ENCODE measurements around the gene BCL2L15. TPM values are rescaled to one million over a fixed set of nuclear protein-coding genes. Genes with fewer than 3 reads are reported as not detected.
"Not testable (repeated sequence)": the region's sequence is repeated elsewhere in the genome, so short reads cannot be mapped to it uniquely, and the experiment has no call there.

Gene BCL2L15
- total RNA-seq, 4 donors from 2014 or later: 0.17 to 86.4 (median 1.4) TPM; not detected in 1

GRCh38 chr1:113856401-113856790 is 31.0 kb downstream of the BCL2L15 start:
- no peak for DNase-seq (ENCODE audit: low spot score in 2 of 2)
- intact Hi-C loops (cut with DNase I; ENCODE audit: low total_unique reads): no loop called here
- H3K4me3 ChIP-seq (ENCODE audit: low read depth, poor library complexity, severe bottlenecking): no peak overlapping the region
- no peak for TF ChIP-seq POLR2A (IDR thresholded peaks at IDR 0.05)
- TF ChIP-seq, protein P1, sequence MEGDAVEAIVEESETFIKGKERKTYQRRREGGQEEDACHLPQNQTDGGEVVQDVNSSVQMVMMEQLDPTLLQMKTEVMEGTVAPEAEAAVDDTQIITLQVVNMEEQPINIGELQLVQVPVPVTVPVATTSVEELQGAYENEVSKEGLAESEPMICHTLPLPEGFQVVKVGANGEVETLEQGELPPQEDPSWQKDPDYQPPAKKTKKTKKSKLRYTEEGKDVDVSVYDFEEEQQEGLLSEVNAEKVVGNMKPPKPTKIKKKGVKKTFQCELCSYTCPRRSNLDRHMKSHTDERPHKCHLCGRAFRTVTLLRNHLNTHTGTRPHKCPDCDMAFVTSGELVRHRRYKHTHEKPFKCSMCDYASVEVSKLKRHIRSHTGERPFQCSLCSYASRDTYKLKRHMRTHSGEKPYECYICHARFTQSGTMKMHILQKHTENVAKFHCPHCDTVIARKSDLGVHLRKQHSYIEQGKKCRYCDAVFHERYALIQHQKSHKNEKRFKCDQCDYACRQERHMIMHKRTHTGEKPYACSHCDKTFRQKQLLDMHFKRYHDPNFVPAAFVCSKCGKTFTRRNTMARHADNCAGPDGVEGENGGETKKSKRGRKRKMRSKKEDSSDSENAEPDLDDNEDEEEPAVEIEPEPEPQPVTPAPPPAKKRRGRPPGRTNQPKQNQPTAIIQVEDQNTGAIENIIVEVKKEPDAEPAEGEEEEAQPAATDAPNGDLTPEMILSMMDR (IDR thresholded peaks at IDR 0.05): no peak
- 82 to 87% methylated on average over 2 of the region's 2 CpGs for WGBS, 2 donors

- no peak for DNase-seq (ENCODE audit: low spot score in 2 of 2)
- intact Hi-C loops (cut with DNase I; ENCODE audit: low total_unique reads): no loop called here
- H3K4me3 ChIP-seq (ENCODE audit: low read depth, poor library complexity, severe bottlenecking): no peak overlapping the region
- WGBS, 2 donors: 75 to 78% methylated on average over 4 of the region's 4 CpGs
- no peak for TF ChIP-seq POLR2A (IDR thresholded peaks at IDR 0.05)
- TF ChIP-seq, protein P1 (IDR thresholded peaks at IDR 0.05): no peak
These were observed 31.6 kb downstream of the BCL2L15 start for GRCh38 chr1:113855630-113856400.

- WGBS, 2 donors: 85 to 100% methylated on average over 1 of the region's 1 CpG
- no peak overlapping the region for H3K4me3 ChIP-seq (ENCODE audit: low read depth, poor library complexity, severe bottlenecking)
- TF ChIP-seq POLR2A (IDR thresholded peaks at IDR 0.05): no peak
- TF ChIP-seq, protein P1 (IDR thresholded peaks at IDR 0.05): no peak
- intact Hi-C loops (cut with DNase I; ENCODE audit: low total_unique reads): no loop called here
- no peak for DNase-seq (ENCODE audit: low spot score in 2 of 2)
These were observed 33.1 kb downstream of the BCL2L15 start for GRCh38 chr1:113854234-113854633.

DNA sequence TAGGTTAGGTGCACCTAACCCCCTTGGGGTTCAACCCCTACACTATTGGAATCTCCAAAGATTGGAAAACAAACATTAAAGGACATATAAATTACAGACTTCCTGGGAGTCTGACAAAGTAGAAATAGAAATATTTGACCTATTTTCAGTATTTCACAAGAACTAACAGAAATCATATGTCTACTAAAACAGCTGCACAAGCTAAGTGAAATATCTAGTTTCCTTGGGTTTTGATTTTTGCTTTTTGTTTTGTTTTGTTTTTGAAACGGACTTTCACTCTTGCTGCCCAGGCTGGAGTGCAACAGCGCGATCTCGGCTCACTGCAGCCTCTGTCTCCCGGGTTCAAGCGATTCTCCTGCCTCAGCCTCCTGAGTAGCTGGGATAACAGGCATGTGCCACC is 34.7 kb downstream of the BCL2L15 start:
- DNase-seq (ENCODE audit: low spot score in 2 of 2); H3K4me3 ChIP-seq (ENCODE audit: low read depth, poor library complexity, severe bottlenecking); intact Hi-C loops (cut with DNase I; ENCODE audit: low total_unique reads): not testable (repeated sequence)
- 66 to 70% methylated on average over 6 of the region's 6 CpGs for WGBS, 2 donors

GRCh38 chr1:113850127-113850796 is 37.1 kb downstream of the BCL2L15 start:
- intact Hi-C loops (cut with DNase I; ENCODE audit: low total_unique reads): no loop called here
- TF ChIP-seq, protein P1 (IDR thresholded peaks at IDR 0.05): no peak
- no peak for TF ChIP-seq POLR2A (IDR thresholded peaks at IDR 0.05)
- 72 to 80% methylated on average over 3 of the region's 3 CpGs for WGBS, 2 donors
- H3K4me3 ChIP-seq (ENCODE audit: low read depth, poor library complexity, severe bottlenecking): no peak overlapping the region
- DNase-seq (ENCODE audit: low spot score in 2 of 2): no peak

GRCh38 chr1:113849072-113849471 is 38.3 kb downstream of the BCL2L15 start:
- no peak for DNase-seq (ENCODE audit: low spot score in 2 of 2)
- intact Hi-C loops (cut with DNase I; ENCODE audit: low total_unique reads): no loop called here
- H3K4me3 ChIP-seq (ENCODE audit: low read depth, poor library complexity, severe bottlenecking): no peak overlapping the region
- TF ChIP-seq POLR2A (IDR thresholded peaks at IDR 0.05): no peak
- TF ChIP-seq, protein P1 (IDR thresholded peaks at IDR 0.05): no peak

Measured in lower leg skin (tissue), 4 donors.